HG03139 (cell line): Measurements from ENCODE around the gene COMMD10.
A peak's percentile ranks its signal among the peaks of the same experiment; 100 is the strongest.
"Not testable (repeated sequence)": the region's sequence is repeated elsewhere in the genome, so short reads cannot be mapped to it uniquely, and the experiment has no call there.

ENCODE experiments used
- ATAC-seq: cut with Tn5 transposase; IDR thresholded peaks from one replicate; pipeline ENCODE4 v1.9.1; 2021; ENCODE audit not compliant: unreplicated experiment

Gene COMMD10

DNA sequence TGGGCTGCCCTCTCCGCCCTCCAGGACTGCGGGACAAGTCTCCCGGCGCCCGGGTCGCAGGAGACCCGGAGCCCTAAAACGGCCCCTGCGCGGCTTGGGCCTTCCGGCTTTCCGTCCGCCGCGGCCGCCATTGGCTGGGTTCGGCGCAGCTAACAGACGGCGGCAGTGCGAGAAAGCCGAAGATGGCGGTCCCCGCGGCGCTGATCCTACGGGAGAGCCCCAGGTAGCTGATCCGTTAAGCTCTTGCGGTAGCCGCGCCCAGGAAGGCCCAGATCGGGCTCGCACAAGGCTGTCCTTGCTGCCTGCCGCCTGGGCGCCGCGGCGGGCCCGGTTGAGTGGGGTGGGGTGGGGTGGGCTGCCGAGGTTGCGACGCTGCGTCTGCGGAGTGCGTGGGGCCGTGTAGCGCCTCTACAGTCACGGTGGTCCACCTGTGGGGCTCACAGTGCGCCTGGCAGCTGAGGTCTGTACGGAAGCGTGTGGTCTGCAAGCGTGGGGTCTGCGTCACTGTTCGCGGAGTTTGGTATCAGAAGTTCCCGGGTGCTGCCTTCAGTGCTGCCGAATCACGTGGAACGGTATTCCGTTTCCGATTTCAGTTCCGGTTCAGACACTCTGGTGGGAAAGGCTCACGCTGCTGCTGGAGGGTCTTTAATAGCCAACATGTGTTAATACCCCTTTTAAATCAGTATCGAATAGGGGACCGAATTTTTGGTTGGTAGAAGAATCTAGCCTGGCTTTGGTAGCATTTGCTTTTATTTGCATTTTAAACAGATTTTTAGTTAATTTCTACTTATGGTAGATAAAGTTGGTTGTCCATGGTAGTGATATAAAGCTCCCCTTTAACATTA lies at the start of gene COMMD10:
COMMD10 (plus strand) TSS at position 155 of the 845 bp plus-strand sequence.
- peak; percentile 92 for ATAC-seq

GRCh38 chr5:116035123-116035522 lies 49.7 kb upstream of the COMMD10 start:
- ATAC-seq = no peak

DNA sequence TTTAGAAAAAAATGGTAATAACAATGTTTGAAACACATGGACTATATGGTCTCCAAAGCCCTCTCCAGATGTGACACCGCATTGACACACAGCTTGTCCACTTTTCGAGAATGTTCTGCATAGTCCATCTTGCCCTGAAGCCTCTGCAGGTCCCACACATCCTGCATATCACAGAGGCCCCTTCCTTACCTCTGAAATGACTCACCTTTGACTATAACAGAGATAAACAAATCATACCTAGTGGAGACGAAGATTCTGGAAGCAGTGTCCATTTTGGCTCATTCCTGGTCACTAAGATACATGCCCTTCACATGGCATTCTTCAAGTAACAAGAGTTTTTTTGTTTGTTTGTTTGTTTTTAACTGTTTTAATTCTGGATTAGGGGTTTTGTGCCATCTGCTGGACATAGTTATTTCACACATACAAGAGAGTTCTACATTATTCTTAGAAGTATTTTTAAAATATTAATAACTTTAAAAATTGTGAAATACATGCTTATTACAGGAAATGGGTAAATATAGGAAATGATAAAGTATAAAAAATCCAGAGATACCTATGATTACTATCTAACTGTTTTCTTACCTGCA lies 47.5 kb upstream of the COMMD10 start:
- ATAC-seq = no peak

DNA sequence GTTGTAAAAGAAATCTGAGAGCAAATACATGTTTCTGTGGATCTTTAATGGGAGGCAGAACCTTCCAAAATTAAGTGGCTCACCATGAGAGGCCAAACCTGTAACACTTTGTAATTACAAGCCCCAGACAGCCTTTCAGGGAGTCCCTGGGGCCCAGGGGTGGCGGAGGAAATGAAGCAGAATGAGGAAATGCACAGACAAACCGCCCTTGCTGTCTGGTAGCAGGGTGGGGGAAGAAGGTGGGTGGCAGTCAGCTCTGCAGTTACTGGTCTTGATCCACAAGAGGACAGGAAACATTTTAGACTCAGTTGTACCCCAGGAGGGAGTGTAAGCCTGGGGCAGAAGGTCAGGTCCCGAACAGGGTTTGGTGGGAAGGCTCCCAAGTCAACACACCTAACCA lies 46.0 kb upstream of the COMMD10 start:
- peak; percentile 84 for ATAC-seq

DNA sequence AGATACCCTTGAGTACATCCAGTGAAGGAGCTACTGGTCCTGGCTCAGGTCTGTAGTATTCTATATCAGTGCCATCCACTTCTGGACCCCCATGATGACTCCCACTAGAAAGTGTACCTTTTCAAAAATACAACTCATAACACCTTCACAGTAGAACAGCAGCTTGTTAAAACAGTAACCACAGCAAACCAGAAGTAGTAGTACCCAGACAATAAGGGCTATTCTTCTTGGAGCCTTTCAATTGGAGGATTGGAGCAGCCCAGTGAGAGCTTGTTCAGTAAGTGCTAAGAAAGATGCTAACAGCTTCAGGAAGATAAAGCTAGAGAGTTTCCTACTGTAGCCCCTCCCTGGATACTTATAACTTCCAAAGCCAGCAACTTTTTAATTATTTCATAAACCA lies 42.5 kb upstream of the COMMD10 start:
- no peak for ATAC-seq

- no peak for ATAC-seq
Observed at GRCh38 chr5:116044073-116044472, 40.8 kb upstream of the COMMD10 start.

- no peak for ATAC-seq
Observed at GRCh38 chr5:116045821-116046220, 39.0 kb upstream of the COMMD10 start.

GRCh38 chr5:116046261-116046660 lies 38.6 kb upstream of the COMMD10 start:
- no peak for ATAC-seq

DNA sequence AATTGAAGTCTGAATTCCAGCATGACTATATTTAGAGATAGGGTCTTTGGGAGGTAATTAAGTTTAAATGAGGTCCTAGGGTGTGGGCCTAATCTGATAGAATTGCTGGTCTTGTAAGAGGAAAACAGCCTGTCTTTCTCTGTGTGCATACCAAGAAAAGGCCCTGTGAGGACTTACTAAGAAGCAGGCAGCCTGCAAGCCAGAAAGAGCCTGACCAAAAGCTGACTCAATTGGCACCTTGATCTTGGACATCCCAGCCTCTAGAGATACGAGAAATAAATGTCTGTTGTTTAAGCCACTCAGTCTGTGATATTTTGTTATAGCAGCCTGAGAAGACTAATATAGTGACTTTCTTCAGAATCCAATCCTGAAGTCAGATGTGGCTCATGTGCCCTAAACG lies 38.0 kb upstream of the COMMD10 start:
- ATAC-seq = no peak

DNA sequence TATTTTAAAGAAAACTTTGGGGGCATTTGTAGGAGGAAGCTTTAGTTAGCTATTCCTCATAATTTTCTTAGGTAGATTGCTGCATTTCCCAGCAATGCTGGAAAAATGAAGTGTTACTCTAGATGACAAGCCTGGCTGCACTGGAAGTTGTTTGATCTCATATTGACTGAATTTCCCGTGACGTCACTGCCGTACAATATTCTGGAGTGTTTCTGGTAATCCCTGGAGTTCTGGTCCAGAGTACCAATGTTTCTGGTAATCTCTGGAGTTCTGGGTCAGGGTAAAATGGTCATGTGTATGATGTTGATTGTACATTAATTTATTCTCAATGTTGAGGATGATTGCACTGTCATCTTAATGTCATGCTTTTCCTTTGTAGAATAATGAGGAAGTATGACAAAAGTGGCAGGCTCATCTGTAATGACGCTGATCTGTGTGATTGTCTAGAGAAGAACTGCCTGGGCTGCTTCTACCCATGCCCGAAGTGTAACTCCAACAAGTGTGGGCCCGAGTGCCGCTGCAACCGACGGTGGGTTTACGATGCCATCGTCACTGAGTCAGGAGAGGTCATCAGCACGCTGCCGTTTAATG lies 26.4 kb upstream of the COMMD10 start:
- no peak for ATAC-seq

GRCh38 chr5:116062352-116062751 lies 22.5 kb upstream of the COMMD10 start:
- ATAC-seq = no peak

DNA sequence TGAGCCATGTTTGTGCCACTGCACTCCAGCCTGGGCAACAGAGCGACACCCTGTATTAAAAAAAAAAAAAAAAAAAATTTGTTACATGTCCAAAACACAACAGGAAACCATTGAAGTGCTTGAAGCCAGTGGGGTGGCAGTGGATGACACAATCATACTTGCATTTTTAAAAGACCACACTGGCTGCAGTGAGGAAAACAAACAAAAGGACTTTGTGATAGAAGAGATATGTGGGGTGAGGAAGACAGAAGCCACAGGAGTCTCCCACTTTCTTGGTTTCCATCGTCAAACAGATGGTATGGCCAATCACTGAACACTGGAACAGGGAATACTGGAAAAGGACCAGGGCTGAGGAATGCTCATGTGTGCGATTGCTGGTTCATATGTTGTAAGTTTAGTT lies 20.9 kb upstream of the COMMD10 start:
- no peak for ATAC-seq

DNA sequence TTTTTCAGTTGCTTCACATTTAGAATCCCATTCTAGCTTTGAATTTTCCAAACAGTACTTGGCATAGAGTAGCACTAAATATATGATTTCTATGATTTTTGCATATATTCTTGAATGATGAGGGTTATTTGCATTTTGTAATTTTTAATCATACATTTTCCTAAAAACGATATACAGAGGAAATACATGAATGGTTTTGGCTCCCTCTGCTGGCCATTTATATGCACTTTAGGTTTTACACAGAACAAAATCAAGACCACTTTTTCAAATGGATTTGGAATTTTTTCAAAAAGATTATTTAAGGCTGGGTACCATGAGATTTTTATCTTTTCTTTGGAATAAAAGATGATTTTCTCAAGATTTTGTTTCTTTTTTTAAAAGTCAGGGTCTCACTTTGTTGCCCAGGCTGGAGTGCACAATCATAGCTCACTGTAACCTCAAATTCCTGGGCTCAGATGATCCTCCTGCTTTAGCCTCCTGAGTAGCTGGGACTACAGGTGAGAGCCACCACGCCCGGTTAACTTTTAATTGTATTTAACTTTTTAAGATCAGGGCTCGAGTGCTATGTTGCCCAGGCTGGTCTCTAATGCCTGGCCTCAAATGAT lies 16.7 kb upstream of the COMMD10 start:
- peak; percentile 51 for ATAC-seq

DNA sequence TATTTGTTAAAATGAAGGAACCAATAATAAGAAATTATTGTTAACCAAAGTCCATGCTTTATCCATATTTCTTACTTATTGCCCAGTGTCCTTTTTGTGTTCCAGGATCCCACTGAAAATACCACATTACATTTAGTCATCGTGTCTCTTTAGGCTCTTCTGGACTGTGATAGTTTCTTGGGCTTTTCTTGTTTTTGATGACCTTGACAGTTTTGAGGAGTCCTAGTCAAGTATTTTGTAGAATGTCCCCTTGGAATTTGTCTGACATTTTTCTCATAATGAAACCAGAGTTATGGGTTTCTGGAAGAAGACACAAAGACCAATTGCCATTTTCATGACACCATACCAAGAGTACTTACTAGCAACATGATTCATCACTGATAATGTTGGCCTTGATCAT lies 13.6 kb upstream of the COMMD10 start:
- ATAC-seq = no peak

DNA sequence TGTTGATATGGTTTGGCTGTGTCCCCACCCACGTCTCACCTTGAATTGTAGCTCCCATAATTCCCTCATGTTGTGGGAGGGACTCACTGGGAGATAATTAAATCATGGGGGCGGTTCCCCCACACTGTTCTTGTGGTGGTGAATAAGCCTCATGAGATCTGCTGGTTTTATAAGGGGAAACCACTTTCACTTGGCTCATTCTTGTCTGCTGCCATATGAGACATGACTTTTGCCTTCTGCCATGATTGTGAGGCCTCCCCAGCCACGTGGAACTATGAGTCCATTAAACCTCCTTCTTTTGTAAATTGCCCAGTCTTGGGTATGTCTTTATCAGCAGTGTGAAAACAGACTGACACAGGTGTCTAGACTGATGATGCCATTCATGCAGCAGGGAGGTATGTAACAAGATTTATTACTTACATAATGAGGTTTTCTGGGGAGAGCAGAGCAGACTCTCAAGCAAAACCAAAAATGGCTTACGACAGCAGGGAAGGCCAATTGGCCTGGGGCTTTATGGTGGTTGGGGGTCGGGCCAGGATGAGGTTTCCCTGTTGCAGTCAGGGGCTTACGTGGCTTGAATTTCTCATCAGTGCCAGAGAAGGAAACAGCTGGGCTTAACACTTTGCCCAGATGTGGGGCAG lies 9.5 kb upstream of the COMMD10 start:
- no peak for ATAC-seq

GRCh38 chr5:116076496-116076895 lies 8.3 kb upstream of the COMMD10 start:
- ATAC-seq = peak; percentile 98

GRCh38 chr5:116078199-116078598 lies 6.6 kb upstream of the COMMD10 start:
- no peak for ATAC-seq

GRCh38 chr5:116084287-116084691 lies 536 bp upstream of the COMMD10 start:
- ATAC-seq = peak; percentile 46

DNA sequence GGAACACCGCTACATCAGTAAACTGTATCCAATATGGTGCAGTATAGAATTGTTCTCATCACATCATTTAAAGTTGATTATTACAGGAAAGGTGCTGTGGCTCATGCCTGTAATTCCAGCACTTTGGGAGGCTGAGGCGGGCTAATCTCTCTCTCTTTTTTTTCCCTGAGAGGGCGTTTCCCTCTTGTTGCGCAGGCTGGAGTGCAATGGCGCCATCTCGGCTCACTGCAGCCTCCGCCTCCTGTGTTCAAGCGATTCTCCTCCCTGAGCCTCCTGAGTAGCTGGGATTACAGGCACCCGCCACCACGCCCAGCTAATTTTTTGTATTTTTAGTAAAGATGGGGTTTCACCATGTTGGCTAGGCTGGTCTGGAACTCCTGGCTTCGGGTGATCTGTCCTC lies 1.5 kb downstream of the COMMD10 start:
- ATAC-seq = not testable (repeated sequence)

DNA sequence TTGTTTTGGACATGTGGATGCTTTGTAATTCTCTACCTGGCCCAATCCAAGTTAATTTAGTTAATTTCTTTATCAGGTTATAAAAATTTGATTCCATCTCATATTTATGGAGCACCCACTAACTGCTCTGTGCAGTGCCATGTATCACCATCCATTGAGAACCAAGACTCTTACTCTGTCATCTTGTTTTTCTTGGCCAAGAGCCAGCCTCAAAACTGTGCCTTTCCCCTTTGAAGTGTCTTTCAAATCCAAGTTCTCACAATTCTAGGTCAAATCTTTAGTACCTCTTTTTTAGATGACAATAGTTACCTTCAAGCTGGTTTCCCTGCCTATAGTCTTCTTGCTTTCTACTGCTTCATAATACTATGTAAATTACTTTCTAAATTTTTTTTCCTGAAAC lies 3.2 kb downstream of the COMMD10 start:
- ATAC-seq = no peak

- no peak for ATAC-seq
Observed at GRCh38 chr5:116090302-116090701, 5.5 kb downstream of the COMMD10 start.
